GM19193 (cell line): Measurements from ENCODE around the gene CADPS.

ENCODE experiments used
- POLR2A ChIP-seq: IDR thresholded peaks from 4 replicates; pipeline ENCODE4 v1.6.1; 2011; ENCODE audit not compliant: insufficient read depth, insufficient read length; ENCODE audit errors: extremely low read depth

Gene CADPS

GRCh38 chr3:62758296-62759066 lies 116.7 kb downstream of the CADPS start:
- no peak for TF ChIP-seq POLR2A

- TF ChIP-seq POLR2A: no peak
Measured at GRCh38 chr3:62757045-62757444, 118.2 kb downstream of the CADPS start.

- TF ChIP-seq POLR2A: no peak
Measured at GRCh38 chr3:62755285-62755684, 119.9 kb downstream of the CADPS start.

GRCh38 chr3:62749657-62750056 lies 125.6 kb downstream of the CADPS start:
- TF ChIP-seq POLR2A: no peak

GRCh38 chr3:62749130-62749529 lies 126.1 kb downstream of the CADPS start:
- TF ChIP-seq POLR2A: no peak

GRCh38 chr3:62737449-62737848 lies 137.8 kb downstream of the CADPS start:
- TF ChIP-seq POLR2A: no peak

- TF ChIP-seq POLR2A: no peak
Measured at GRCh38 chr3:62735510-62735909, 139.7 kb downstream of the CADPS start.

- no peak for TF ChIP-seq POLR2A
Measured at GRCh38 chr3:62732183-62732904, 142.9 kb downstream of the CADPS start.

- no peak for TF ChIP-seq POLR2A
Measured at GRCh38 chr3:62727981-62728380, 147.2 kb downstream of the CADPS start.

GRCh38 chr3:62727536-62727935 lies 147.7 kb downstream of the CADPS start:
- no peak for TF ChIP-seq POLR2A

GRCh38 chr3:62724503-62724902 lies 150.7 kb downstream of the CADPS start:
- TF ChIP-seq POLR2A: no peak

- TF ChIP-seq POLR2A: no peak
Measured at GRCh38 chr3:62723914-62724217, 151.3 kb downstream of the CADPS start.

GRCh38 chr3:62723166-62723913 lies 151.9 kb downstream of the CADPS start:
- no peak for TF ChIP-seq POLR2A

- no peak for TF ChIP-seq POLR2A
Measured at GRCh38 chr3:62722344-62722743, 152.9 kb downstream of the CADPS start.

GRCh38 chr3:62718515-62719320 lies 156.5 kb downstream of the CADPS start:
- no peak for TF ChIP-seq POLR2A
